HepG2 (cell line): ENCODE data around the gene ZNF148. TPM values are rescaled to one million over a fixed set of nuclear protein-coding genes. Genes with fewer than 3 reads are reported as not detected.
A peak's percentile ranks its signal among the peaks of the same experiment; 100 is the strongest.

Experiments used
- ATAC-seq: fragments of 200-7000 bp; cut with Tn5 transposase; 3 replicates; pipeline ENCODE4 v1.9.1; 2020; ENCODE audit warnings: mild to moderate bottlenecking, moderate library complexity
- BruUV-seq: library from RNA; stranded (reverse); fragments of 400-500 nt; replicated peaks from 2 replicates; lab custom pipeline; 2021; lab: Mats Ljungman, UMichigan
- CTCF ChIA-PET: fragments of 300-600 bp; formaldehyde crosslinking; extraction: SDS; loops from one replicate; lab custom pipeline; 2021; ENCODE audit warnings: low total read pairs, inconsistent platforms, low intra/inter-chr PET ratio; lab: Yijun Ruan, JAX
- POLR2A ChIA-PET: fragments of 350-600 bp; sonication (Branson Sonifier 250); formaldehyde crosslinking; loops from one replicate; lab custom pipeline; 2020; ENCODE audit warnings: antibody characterized with exemption, inconsistent platforms; lab: Yijun Ruan, JAX
- DNase-seq: peaks from one replicate; pipeline ENCODE4 v3.0.0-alpha.2; 2015; ENCODE audit warnings: low spot score
- FAIRE-seq: peaks from 3 replicates; lab custom pipeline; 2011; peaks lifted over from hg19 to GRCh38; lab: Jason Lieb, UNC
- H2AFZ ChIP-seq: one replicate; pipeline ENCODE4 v1.6.1; 2011; ENCODE audit warnings: low read length, inconsistent platforms
- H3K27ac ChIP-seq: fragments of 300-600 bp; 3 replicates; pipeline ENCODE4 v1.8.0; 2011; ENCODE audit warnings: mixed run types, mild to moderate bottlenecking, mixed read lengths, low read length, inconsistent platforms; ENCODE audit not compliant: insufficient read depth; ENCODE audit errors: extremely low read length
- H3K27me3 ChIP-seq, 2 experiments: fragments of 200-600 bp in 1 of 2; 2 replicates in 1 of 2; 3 replicates in 1 of 2; pipeline versions ENCODE4 v1.6.0 to v1.8.0; 2011; ENCODE audit warnings: low read length in 2 of 2, mild to moderate bottlenecking in 2 of 2, moderate library complexity in 2 of 2, inconsistent platforms in 1 of 2; ENCODE audit not compliant: insufficient read depth in 2 of 2, control insufficient read depth in 1 of 2
- H3K36me3 ChIP-seq, 2 experiments: fragments of 200-600 bp in 1 of 2; replicated peaks in 1 of 2; 2 replicates in 1 of 2; 3 replicates in 1 of 2; pipeline versions ENCODE4 v1.5.1 to v1.8.0; 2011; ENCODE audit warnings: low read length in 2 of 2, inconsistent platforms in 1 of 2; ENCODE audit not compliant: insufficient read depth in 2 of 2, control insufficient read depth in 1 of 2
- H3K4me1 ChIP-seq: 2 replicates; pipeline ENCODE4 v1.5.1; 2012; ENCODE audit warnings: low read length, inconsistent platforms; ENCODE audit not compliant: insufficient read depth
- H3K4me2 ChIP-seq: 2 replicates; pipeline ENCODE4 v1.6.0; 2011; ENCODE audit warnings: low read depth, low read length, inconsistent platforms
- H3K4me3 ChIP-seq, 3 experiments: fragments of 200-600 bp in 1 of 3; sonication (generic), shearing (Covaris generic) in 1 of 3; replicated peaks in 1 of 3; 2 replicates each; pipeline ENCODE4 v1.5.1; 2011 to 2016; ENCODE audit warnings: low read length in 3 of 3, inconsistent platforms in 2 of 3, low read depth in 2 of 3, mild to moderate bottlenecking in 2 of 3, control low read depth in 1 of 3, mixed read lengths in 1 of 3; ENCODE audit not compliant: insufficient read depth in 1 of 3
- H3K79me2 ChIP-seq: one replicate; pipeline ENCODE4 v1.6.1; 2011; ENCODE audit warnings: low read length, inconsistent platforms; ENCODE audit not compliant: insufficient read depth
- H3K9ac ChIP-seq: 2 replicates; pipeline ENCODE4 v1.6.0; 2011; ENCODE audit warnings: mild to moderate bottlenecking, low read depth, low read length, inconsistent platforms; ENCODE audit not compliant: insufficient read depth
- H3K9me3 ChIP-seq: 2 replicates; pipeline ENCODE4 v1.5.1; 2012; ENCODE audit warnings: mild to moderate bottlenecking, low read length
- H4K20me1 ChIP-seq: 2 replicates; pipeline ENCODE4 v1.6.0; 2011; ENCODE audit warnings: inconsistent platforms, mild to moderate bottlenecking, low read length, moderate library complexity; ENCODE audit not compliant: insufficient read depth
- EP300 ChIP-seq, 3 experiments: sonication (generic) in 1 of 3; formaldehyde crosslinking in 1 of 3; IDR thresholded peaks; 2 replicates each; pipeline versions ENCODE4 v1.5.1 to v1.6.1; 2011 to 2020; ENCODE audit warnings: low read depth in 2 of 3, low read length in 2 of 3, borderline replicate concordance in 1 of 3, improper control_type of control experiment in 1 of 3, mild to moderate bottlenecking in 1 of 3, missing genetic modification reagents in 1 of 3, moderate library complexity in 1 of 3
- REL ChIP-seq: sonication (generic); formaldehyde crosslinking; conservative IDR thresholded peaks from 2 replicates; pipeline ENCODE4 v1.8.0; 2022; ENCODE audit warnings: mild to moderate bottlenecking, missing genetic modification reagents, moderate library complexity
- SOX13 ChIP-seq, 3 experiments: fragments of 450-650 bp in 1 of 3; sonication (generic) in 1 of 3; formaldehyde crosslinking in 1 of 3; IDR thresholded peaks in 2 of 3; conservative IDR thresholded peaks in 1 of 3; 2 replicates each; pipeline versions ENCODE4 v1.5.0 to v1.6.1; 2016 to 2020; ENCODE audit warnings: antibody characterized with exemption in 1 of 3, mild to moderate bottlenecking in 1 of 3, missing compliant biosample characterization in 1 of 3, missing genetic modification reagents in 1 of 3, moderate library complexity in 1 of 3
- SOX6 ChIP-seq, 2 experiments: fragments of 450-650 bp in 1 of 2; sonication (generic) in 1 of 2; formaldehyde crosslinking in 1 of 2; IDR thresholded peaks; 2 replicates each; pipeline versions ENCODE4 v1.4.0 to v1.6.1; 2017 to 2020; ENCODE audit warnings: antibody characterized with exemption in 1 of 2, mild to moderate bottlenecking in 1 of 2, missing genetic modification reagents in 1 of 2
- ZNF639 ChIP-seq: conservative IDR thresholded peaks from 2 replicates; pipeline ENCODE4 v1.6.1; 2018; ENCODE audit warnings: missing genetic modification reagents
- WGBS: methylation state at CpG from one replicate; pipeline ENCODE4 v1.1.6; 2017; ENCODE audit warnings: low lambda C conversion rate; 5-methylcytosine and 5-hydroxymethylcytosine counted together
- in situ Hi-C: cut with HindIII; loops from 2 replicates; pipeline ENCODE4 v1.10.0; 2017; ENCODE audit warnings: low pct_unique_long_range_greater_than_20kb; ENCODE audit not compliant: extremely low pct_ligation_motif_present
- intact Hi-C: fragments of 100-400 bp; cut with micrococcal nuclease; formaldehyde crosslinking; loops from one replicate; pipeline ENCODE4 v1.10.0; 2022; ENCODE audit not compliant: unreplicated experiment
- polyA plus RNA-seq, 8 experiments: library from polyadenylated mRNA; depleted of rRNA in 3 of 8; stranded (reverse) in 7 of 8; unstranded in 1 of 8; fragments of >200 nt; fragmentation: Illumina TruSeq in 4 of 8; extraction: Trizol in 4 of 8; gene quantifications; 2 replicates each; pipeline versions ENCODE4 v1.2.1 to v1.2.3, GENCODE V29; 2011 to 2016; ENCODE audit warnings: low read depth in 4 of 8, missing spikeins in 1 of 8, mixed read lengths in 1 of 8; ENCODE audit not compliant: insufficient read depth in 1 of 8
- total RNA-seq, 5 experiments: library from RNA; depleted of rRNA; stranded (reverse); fragments of >200 nt; fragmentation: Illumina TruSeq; extraction: Trizol; gene quantifications; 2 replicates each; pipeline ENCODE4 v1.2.3, GENCODE V29; 2016; ENCODE audit warnings: low read depth in 1 of 5
- TF ChIP-seq, protein P1 (sequence below): sonication (generic); formaldehyde crosslinking; IDR thresholded peaks from 2 replicates; pipeline ENCODE4 v1.4.0; 2020; ENCODE audit warnings: missing genetic modification reagents
- TF ChIP-seq, protein P2 (sequence below): sonication (generic); formaldehyde crosslinking; IDR thresholded peaks from 2 replicates; pipeline ENCODE4 v1.5.0; 2020; ENCODE audit warnings: mild to moderate bottlenecking, missing genetic modification reagents, moderate library complexity
- TF ChIP-seq, protein P3 (sequence below): sonication (generic); formaldehyde crosslinking; IDR thresholded peaks from 2 replicates; pipeline ENCODE4 v1.5.0; 2020; ENCODE audit warnings: mild to moderate bottlenecking, missing genetic modification reagents, borderline replicate concordance

ZNF148 gene
- total and polyA plus RNA-seq, 2 of the 13 experiments (the other 11 are each of a cell fraction or from before 2014, with no cell fraction given), result 10.6 to 36.1 TPM

GRCh38 chr3:125383744-125384143 is 8.6 kb upstream of the ZNF148 start:
- H3K79me2 ChIP-seq, result no peaks in the 10 kb centered on the region
- BruUV-seq, result no TSS peak
- H3K4me3 ChIP-seq, result no peak overlapping the region
- H2AFZ ChIP-seq, result no peak overlapping the region
- CTCF ChIA-PET, result no interaction called here
- H3K27ac ChIP-seq, result no peak overlapping the region
- 0% methylated on average over 5 of the region's 5 CpGs for WGBS
- ATAC-seq (peak; percentile 54), FAIRE-seq (no peak), DNase-seq (peak; percentile 25)
- H4K20me1 ChIP-seq, result no peaks in the 10 kb centered on the region
- no peaks in the 10 kb centered on the region for H3K9me3 ChIP-seq
- TF ChIP-seq EP300 (IDR thresholded peaks at IDR 0.05; ENCODE audit: low read depth in 2 of 2, low read length in 2 of 2), result peak in 1 of 2 experiments; percentile 6; a peak in 1 of 4 replicates
- TF ChIP-seq EP300 (CRISPR knock-in tag; IDR thresholded peaks at IDR 0.05; ENCODE audit: borderline replicate concordance), result no peak
- TF ChIP-seq, protein P1, sequence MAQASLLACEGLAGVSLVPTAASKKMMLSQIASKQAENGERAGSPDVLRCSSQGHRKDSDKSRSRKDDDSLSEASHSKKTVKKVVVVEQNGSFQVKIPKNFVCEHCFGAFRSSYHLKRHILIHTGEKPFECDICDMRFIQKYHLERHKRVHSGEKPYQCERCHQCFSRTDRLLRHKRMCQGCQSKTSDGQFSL (CRISPR knock-in tag), result no peak
- TF ChIP-seq SOX6 (IDR thresholded peaks at IDR 0.05), result no peak
- peak; percentile 30; the same call in 1 of the 2 replicates for TF ChIP-seq SOX6 (CRISPR knock-in tag; IDR thresholded peaks at IDR 0.05)
- TF ChIP-seq SOX13 (IDR thresholded peaks at IDR 0.05), result no peak
- peak in 1 of 2 experiments; percentile 43; a peak in 1 of 4 replicates for TF ChIP-seq SOX13 (CRISPR knock-in tag; conservative IDR thresholded peaks at IDR 0.05 in 1 of 2, IDR thresholded peaks at IDR 0.05 in 1 of 2)
- TF ChIP-seq ZNF639 (CRISPR knock-in tag), result no peak
- TF ChIP-seq, protein P2, sequence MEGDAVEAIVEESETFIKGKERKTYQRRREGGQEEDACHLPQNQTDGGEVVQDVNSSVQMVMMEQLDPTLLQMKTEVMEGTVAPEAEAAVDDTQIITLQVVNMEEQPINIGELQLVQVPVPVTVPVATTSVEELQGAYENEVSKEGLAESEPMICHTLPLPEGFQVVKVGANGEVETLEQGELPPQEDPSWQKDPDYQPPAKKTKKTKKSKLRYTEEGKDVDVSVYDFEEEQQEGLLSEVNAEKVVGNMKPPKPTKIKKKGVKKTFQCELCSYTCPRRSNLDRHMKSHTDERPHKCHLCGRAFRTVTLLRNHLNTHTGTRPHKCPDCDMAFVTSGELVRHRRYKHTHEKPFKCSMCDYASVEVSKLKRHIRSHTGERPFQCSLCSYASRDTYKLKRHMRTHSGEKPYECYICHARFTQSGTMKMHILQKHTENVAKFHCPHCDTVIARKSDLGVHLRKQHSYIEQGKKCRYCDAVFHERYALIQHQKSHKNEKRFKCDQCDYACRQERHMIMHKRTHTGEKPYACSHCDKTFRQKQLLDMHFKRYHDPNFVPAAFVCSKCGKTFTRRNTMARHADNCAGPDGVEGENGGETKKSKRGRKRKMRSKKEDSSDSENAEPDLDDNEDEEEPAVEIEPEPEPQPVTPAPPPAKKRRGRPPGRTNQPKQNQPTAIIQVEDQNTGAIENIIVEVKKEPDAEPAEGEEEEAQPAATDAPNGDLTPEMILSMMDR (CRISPR knock-in tag), result no peak
- TF ChIP-seq REL (CRISPR knock-in tag), result no peak
- TF ChIP-seq, protein P3, sequence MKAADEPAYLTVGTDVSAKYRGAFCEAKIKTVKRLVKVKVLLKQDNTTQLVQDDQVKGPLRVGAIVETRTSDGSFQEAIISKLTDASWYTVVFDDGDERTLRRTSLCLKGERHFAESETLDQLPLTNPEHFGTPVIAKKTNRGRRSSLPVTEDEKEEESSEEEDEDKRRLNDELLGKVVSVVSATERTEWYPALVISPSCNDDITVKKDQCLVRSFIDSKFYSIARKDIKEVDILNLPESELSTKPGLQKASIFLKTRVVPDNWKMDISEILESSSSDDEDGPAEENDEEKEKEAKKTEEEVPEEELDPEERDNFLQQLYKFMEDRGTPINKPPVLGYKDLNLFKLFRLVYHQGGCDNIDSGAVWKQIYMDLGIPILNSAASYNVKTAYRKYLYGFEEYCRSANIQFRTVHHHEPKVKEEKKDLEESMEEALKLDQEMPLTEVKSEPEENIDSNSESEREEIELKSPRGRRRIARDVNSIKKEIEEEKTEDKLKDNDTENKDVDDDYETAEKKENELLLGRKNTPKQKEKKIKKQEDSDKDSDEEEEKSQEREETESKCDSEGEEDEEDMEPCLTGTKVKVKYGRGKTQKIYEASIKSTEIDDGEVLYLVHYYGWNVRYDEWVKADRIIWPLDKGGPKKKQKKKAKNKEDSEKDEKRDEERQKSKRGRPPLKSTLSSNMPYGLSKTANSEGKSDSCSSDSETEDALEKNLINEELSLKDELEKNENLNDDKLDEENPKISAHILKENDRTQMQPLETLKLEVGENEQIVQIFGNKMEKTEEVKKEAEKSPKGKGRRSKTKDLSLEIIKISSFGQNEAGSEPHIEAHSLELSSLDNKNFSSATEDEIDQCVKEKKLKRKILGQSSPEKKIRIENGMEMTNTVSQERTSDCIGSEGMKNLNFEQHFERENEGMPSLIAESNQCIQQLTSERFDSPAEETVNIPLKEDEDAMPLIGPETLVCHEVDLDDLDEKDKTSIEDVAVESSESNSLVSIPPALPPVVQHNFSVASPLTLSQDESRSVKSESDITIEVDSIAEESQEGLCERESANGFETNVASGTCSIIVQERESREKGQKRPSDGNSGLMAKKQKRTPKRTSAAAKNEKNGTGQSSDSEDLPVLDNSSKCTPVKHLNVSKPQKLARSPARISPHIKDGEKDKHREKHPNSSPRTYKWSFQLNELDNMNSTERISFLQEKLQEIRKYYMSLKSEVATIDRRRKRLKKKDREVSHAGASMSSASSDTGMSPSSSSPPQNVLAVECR (CRISPR knock-in tag), result no peak
- H3K4me2 ChIP-seq, result peak overlapping the region; percentile 63
- POLR2A ChIA-PET, result no interaction called here
- in situ Hi-C loops, result no loop called here
- intact Hi-C loops, result no loop called here
- no peaks in the 10 kb centered on the region for H3K27me3 ChIP-seq
- H3K4me1 ChIP-seq, result peaks cover 59% of the 10 kb centered on the region
- H3K36me3 ChIP-seq, result no peaks in the 10 kb centered on the region
- no peak overlapping the region for H3K9ac ChIP-seq
